K562 (cell line): ENCODE measurements around the gene NMRK2. TPM values are rescaled to one million over a fixed set of nuclear protein-coding genes. Genes with fewer than 3 reads are reported as not detected.

ENCODE experiments used
- BCOR ChIP-seq: fragments of 450-650 bp; IDR thresholded peaks from 2 replicates; pipeline ENCODE4 v1.6.1; 2016
- CBX5 ChIP-seq: IDR thresholded peaks from 2 replicates; pipeline ENCODE4 v1.6.1; 2014; ENCODE audit warnings: low read depth, borderline replicate concordance
- CBX8 ChIP-seq: fragments of 200-600 bp; sonication (generic); IDR thresholded peaks from 2 replicates; pipeline ENCODE4 v1.6.1; 2012; ENCODE audit warnings: borderline replicate concordance, mixed run types, low read depth, mild to moderate bottlenecking, moderate library complexity, mixed read lengths, low read length, control low read depth, inconsistent platforms; ENCODE audit not compliant: poor library complexity, severe bottlenecking; ENCODE audit errors: extremely low read depth
- CEBPG ChIP-seq, 3 experiments: fragments of 200-800 bp in 1 of 3; sonication (Bioruptor generic) in 1 of 3; sonication (generic) in 1 of 3; formaldehyde crosslinking in 1 of 3; IDR thresholded peaks in 2 of 3; conservative IDR thresholded peaks in 1 of 3; 2 replicates each; pipeline versions ENCODE4 v1.6.1 to v1.8.0; 2016 to 2022; ENCODE audit warnings: missing compliant biosample characterization in 2 of 3, missing genetic modification characterization in 2 of 3, mild to moderate bottlenecking in 1 of 3, missing genetic modification reagents in 1 of 3
- CEBPZ ChIP-seq: fragments of 150-350 bp; IDR thresholded peaks from 2 replicates; pipeline ENCODE4 v1.6.1; 2014; ENCODE audit warnings: low read depth, mild to moderate bottlenecking, low read length, borderline replicate concordance
- CSDE1 ChIP-seq, 2 experiments: fragments of 450-650 bp; IDR thresholded peaks; 2 replicates each; pipeline ENCODE4 v1.6.1; 2016; ENCODE audit warnings: mild to moderate bottlenecking in 1 of 2
- DMBX1 ChIP-seq: fragments of 250-450 bp; sonication (Bioruptor Pico); IDR thresholded peaks from 2 replicates; pipeline ENCODE4 v1.8.0; 2022; ENCODE audit warnings: inconsistent platforms, mild to moderate bottlenecking, moderate library complexity, borderline replicate concordance
- E2F4 ChIP-seq: sonication (generic); formaldehyde crosslinking; IDR thresholded peaks from 2 replicates; pipeline ENCODE4 v1.8.0; 2022; ENCODE audit warnings: mild to moderate bottlenecking, low read depth, missing genetic modification reagents
- FOXO4 ChIP-seq: fragments of 450-650 bp; formaldehyde crosslinking; IDR thresholded peaks from 2 replicates; pipeline ENCODE4 v1.4.0; 2020; ENCODE audit warnings: mild to moderate bottlenecking, moderate library complexity
- GATAD2A ChIP-seq: fragments of 450-650 bp; IDR thresholded peaks from 2 replicates; pipeline ENCODE4 v1.6.1; 2017
- GTF2A2 ChIP-seq: IDR thresholded peaks from 2 replicates; pipeline ENCODE4 v1.6.1; 2016; ENCODE audit warnings: mild to moderate bottlenecking, missing genetic modification characterization, missing compliant biosample characterization
- KLF1 ChIP-seq: fragments of 450-650 bp; IDR thresholded peaks from 2 replicates; pipeline ENCODE4 v1.6.1; 2016; ENCODE audit warnings: missing genetic modification characterization, missing compliant biosample characterization
- MCM7 ChIP-seq, 2 experiments: fragments of 450-650 bp; IDR thresholded peaks; 2 replicates each; pipeline ENCODE4 v1.6.1; 2016 to 2018
- MTA1 ChIP-seq: fragments of 450-650 bp; IDR thresholded peaks from 2 replicates; pipeline ENCODE4 v1.6.1; 2017; ENCODE audit warnings: borderline replicate concordance
- NELFE ChIP-seq: IDR thresholded peaks from 2 replicates; pipeline ENCODE4 v1.6.1; 2011; ENCODE audit warnings: mild to moderate bottlenecking; ENCODE audit not compliant: insufficient read depth, insufficient read length
- OTX1 ChIP-seq: fragments of 450-650 bp; formaldehyde crosslinking; IDR thresholded peaks from 2 replicates; pipeline ENCODE4 v1.4.0; 2022; ENCODE audit warnings: mild to moderate bottlenecking
- POLR2A ChIP-seq: fragments of 450-650 bp; conservative IDR thresholded peaks from 2 replicates; pipeline ENCODE4 v1.6.1; 2016
- RBFOX2 ChIP-seq: fragments of 200-400 bp; formaldehyde crosslinking; IDR thresholded peaks from 2 replicates; pipeline ENCODE4 v1.6.1; 2017; ENCODE audit warnings: low read depth, mild to moderate bottlenecking, low read length, moderate library complexity
- SIRT6 ChIP-seq: IDR thresholded peaks from one replicate; pipeline ENCODE4 v1.6.1; 2012; ENCODE audit warnings: low read depth, mild to moderate bottlenecking, control low read depth, inconsistent platforms, low read length, moderate library complexity
- SMARCC2 ChIP-seq: fragments of 450-650 bp; IDR thresholded peaks from 2 replicates; pipeline ENCODE4 v1.6.1; 2017; ENCODE audit warnings: antibody characterized with exemption, moderate library complexity, mild to moderate bottlenecking, low read depth
- TCF3 ChIP-seq: sonication (generic); formaldehyde crosslinking; IDR thresholded peaks from 2 replicates; pipeline ENCODE4 v1.4.0; 2020; ENCODE audit warnings: mild to moderate bottlenecking, missing genetic modification reagents
- TEAD2 ChIP-seq: fragments of 450-650 bp; IDR thresholded peaks from 2 replicates; pipeline ENCODE4 v1.6.1; 2016; ENCODE audit warnings: missing genetic modification characterization, control low read depth, missing compliant biosample characterization
- ZNF217 ChIP-seq: sonication (generic); formaldehyde crosslinking; IDR thresholded peaks from 2 replicates; pipeline ENCODE4 v1.8.0; 2022; ENCODE audit warnings: mild to moderate bottlenecking, missing genetic modification reagents
- ZNF57 ChIP-seq: fragments of 450-650 bp; formaldehyde crosslinking; IDR thresholded peaks from 2 replicates; pipeline ENCODE4 v1.4.0; 2020; ENCODE audit warnings: mild to moderate bottlenecking, moderate library complexity
- polyA plus RNA-seq, 8 experiments: library from polyadenylated mRNA; depleted of rRNA in 4 of 8; stranded (reverse) in 5 of 8; unstranded in 3 of 8; fragments of >200 nt; fragmentation: Nextera tagmentation in 2 of 8; fragmentation: Illumina TruSeq in 1 of 8; extraction: Ambion mirVana in 2 of 8; extraction: Trizol in 1 of 8; gene quantifications; 2 replicates each; pipeline versions ENCODE4 v1.2.1 to v1.2.3, GENCODE V29; 2011 to 2014; ENCODE audit warnings: inconsistent platforms in 1 of 8, missing spikeins in 1 of 8
- total RNA-seq, 7 experiments: library from RNA; depleted of rRNA in 6 of 7; stranded (reverse); fragments of >200 nt in 6 of 7; fragmentation: Illumina TruSeq in 2 of 7; extraction: Trizol in 2 of 7; gene quantifications; 2 replicates each; pipeline versions ENCODE4 v1.2.1 to v1.2.3, GENCODE V29; 2011 to 2021; ENCODE audit warnings: low replicate concordance in 1 of 7

NMRK2 gene
- total and polyA plus RNA-seq, 9 of the 15 experiments (the other 6 are each of a cell fraction or from before 2014, with no cell fraction given), result not detected

- TF ChIP-seq TCF3 (CRISPR knock-in tag) (no peak), CBX8 (no peak), MCM7 (IDR thresholded peaks at IDR 0.05) (no peak), KLF1 (tag) (peak; percentile 66; the same call in 1 of the 2 replicates), BCOR (no peak), NELFE (no peak), CEBPG (CRISPR knock-in tag; IDR thresholded peaks at IDR 0.05) (no peak), CEBPG (tag; conservative IDR thresholded peaks at IDR 0.05 in 1 of 2, IDR thresholded peaks at IDR 0.05 in 1 of 2) (no peak), E2F4 (no peak), FOXO4 (CRISPR knock-in tag) (no peak), RBFOX2 (peak; percentile 75), GTF2A2 (tag) (no peak), CBX5 (no peak), CEBPZ (peak; percentile 94), DMBX1 (CRISPR knock-in tag) (no peak), CSDE1 (IDR thresholded peaks at IDR 0.05) (no peak), ZNF217 (CRISPR knock-in tag) (no peak), MTA1 (no peak), GATAD2A (no peak), POLR2A (peak; percentile 57), TEAD2 (tag) (no peak), OTX1 (no peak), ZNF57 (no peak), SMARCC2 (no peak), SIRT6 (no peak)
These were observed 38.1 kb downstream of the NMRK2 start, which contains the start of gene DAPK3 (continued) for GRCh38 chr19:3970808-3971598.
